Activated CD8-positive, alpha-beta T cell treated with anti-CD3 and anti-CD28 coated beads, Interleukin-2, amount 10 ng/mL, durations not matched to agents 7 days and 5 days (primary cell): ENCODE measurements around the gene CXCR5. TPM values are rescaled to one million over a fixed set of nuclear protein-coding genes. Genes with fewer than 3 reads are reported as not detected.

Experiments
- ATAC-seq: fragments of 150-1000 bp; cut with Tn5 transposase; one replicate; pipeline ENCODE4 v1.10.0; 2021; ENCODE audit warnings: moderate library complexity
- CTCF ChIA-PET: fragments of 350-600 bp; sonication (Branson Sonifier 250); formaldehyde crosslinking; loops from one replicate; lab custom pipeline; 2021; ENCODE audit warnings: antibody characterized with exemption; lab: Charles Lee
- POLR2A ChIA-PET: fragments of 350-600 bp; sonication (Branson Sonifier 250); formaldehyde crosslinking; loops from one replicate; lab custom pipeline; 2021; ENCODE audit warnings: antibody characterized with exemption; lab: Charles Lee
- DNase-seq: peaks from one replicate; pipeline ENCODE4 v3.0.0-alpha.2; 2020
- H3K27ac Mint-ChIP-seq: one replicate; pipeline ENCODE4 v1.8.0; 2021; ENCODE audit warnings: mild to moderate bottlenecking, mixed read lengths
- H3K27me3 Mint-ChIP-seq: one replicate; pipeline ENCODE4 v1.8.0; 2021; ENCODE audit warnings: low read depth, mixed read lengths
- H3K36me3 Mint-ChIP-seq: one replicate; pipeline ENCODE4 v1.8.0; 2021; ENCODE audit warnings: low read depth, mixed read lengths
- H3K4me1 Mint-ChIP-seq: one replicate; pipeline ENCODE4 v1.8.0; 2021; ENCODE audit warnings: low read depth, mixed read lengths
- H3K4me3 Mint-ChIP-seq: one replicate; pipeline ENCODE4 v1.8.0; 2021; ENCODE audit warnings: mild to moderate bottlenecking, mixed read lengths
- H3K9me3 Mint-ChIP-seq: one replicate; pipeline ENCODE4 v1.8.0; 2022; ENCODE audit warnings: mixed read lengths; ENCODE audit not compliant: insufficient read depth
- total RNA-seq, 2 experiments: library from RNA; stranded (reverse); gene quantifications; one replicate each; pipeline ENCODE4 v1.2.3, GENCODE V29; 2021

CXCR5 gene
- total RNA-seq, 2 experiments from 2014 or later, result 0.08 to 0.18 TPM

DNA sequence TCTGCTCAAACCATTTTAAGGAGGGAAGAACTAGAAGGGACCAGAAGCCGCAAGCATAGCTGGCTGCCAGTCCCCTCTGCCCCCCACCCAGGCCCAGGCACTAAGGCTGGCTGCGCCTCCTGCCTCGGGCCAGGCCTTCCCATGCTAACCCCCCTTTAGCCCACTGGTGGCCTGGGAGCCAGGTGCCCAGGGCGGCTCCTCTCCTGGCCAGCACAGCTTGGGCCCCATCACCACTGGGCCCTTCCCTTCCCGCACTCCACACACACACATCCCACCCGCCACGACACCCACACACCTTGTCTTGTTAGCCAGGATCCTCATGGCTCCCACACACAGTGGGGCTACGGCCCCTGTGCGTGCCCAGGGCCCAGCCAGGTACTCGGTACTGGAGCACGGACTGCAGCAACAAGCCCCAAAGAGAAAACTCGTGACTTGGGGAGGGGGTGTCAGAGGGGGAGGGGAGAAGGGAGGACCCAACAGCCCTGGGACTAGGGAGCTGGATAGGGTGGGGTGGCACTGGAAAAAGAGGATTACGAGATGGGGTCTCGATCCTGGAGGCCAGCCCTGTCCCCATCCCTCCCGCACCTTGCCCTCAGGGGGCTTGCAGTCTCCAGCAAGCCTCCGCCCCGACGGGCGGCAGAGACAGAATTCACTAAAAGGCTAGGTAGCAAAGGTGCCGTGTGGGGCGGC is 26.1 kb downstream of the CXCR5 start:
- CTCF ChIA-PET, result interaction anchor here (1.1 to 2.0 kb wide), 8 partner anchors 31 to 118 kb away, joined by 3 to 8 read pairs (median 3); partner anchors contain the start of genes CENATAC, DDX6 and UPK2
- Mint-ChIP-seq H3K27ac (peak overlapping the region; percentile 6), H3K4me1 (peaks cover 70% of the 10 kb centered on the region), H3K27me3 (no peaks in the 10 kb centered on the region), H3K36me3 (peaks cover 35% of the 10 kb centered on the region), H3K4me3 (no peak overlapping the region), H3K9me3 (no peaks in the 10 kb centered on the region)
- ATAC-seq, result no peak
- POLR2A ChIA-PET, result interaction anchor here (0.7 to 5.9 kb wide), 6 partner anchors 13 to 119 kb away, joined by 3 to 46 read pairs (median 10); partner anchors contain the start of genes BCL9L and DDX6
- no peak for DNase-seq

DNA sequence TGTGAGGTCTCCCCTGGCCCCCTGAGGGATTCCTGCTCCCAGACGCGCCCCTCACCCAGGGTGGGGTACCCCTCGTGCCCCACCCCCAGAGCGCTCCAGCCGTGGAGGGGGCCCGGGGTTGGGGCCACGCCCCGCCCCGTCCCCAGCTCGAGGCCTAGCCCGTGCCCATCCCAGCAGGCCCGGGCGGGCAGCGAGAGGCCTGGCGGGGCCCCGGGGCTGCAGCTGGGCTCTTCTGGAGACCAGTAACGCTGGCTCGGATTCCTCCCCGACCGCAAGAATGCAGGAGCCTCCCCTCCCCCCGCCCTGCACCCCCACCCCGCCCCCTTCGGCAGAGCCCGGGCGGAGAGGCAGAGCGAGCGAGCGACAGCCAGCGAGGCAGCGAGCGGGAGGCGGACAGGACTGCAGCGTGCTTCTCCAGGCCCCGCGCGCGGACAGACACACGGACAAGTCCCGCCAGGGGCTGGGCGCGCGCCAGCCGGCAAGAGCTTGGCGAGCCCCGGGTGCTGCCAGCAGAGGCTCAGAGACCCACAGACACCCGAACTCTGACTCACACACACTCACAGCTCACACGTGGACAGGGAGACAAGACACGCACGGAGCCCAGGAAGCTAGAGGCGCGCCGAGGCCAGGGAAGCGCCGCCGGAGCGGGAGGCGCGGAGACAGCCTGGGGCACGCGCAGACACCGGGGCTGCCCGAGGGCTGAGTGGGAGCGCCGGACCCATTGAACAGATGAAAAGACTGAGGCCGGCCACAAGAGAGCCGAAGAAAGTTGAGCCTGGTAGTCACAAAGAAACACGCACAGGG is 26.8 kb downstream of the CXCR5 start:
- Mint-ChIP-seq H3K27ac (peak overlapping the region; percentile 76), H3K4me3 (peak overlapping the region; percentile 72), H3K4me1 (peaks cover 77% of the 10 kb centered on the region), H3K36me3 (peaks cover 32% of the 10 kb centered on the region), H3K27me3 (no peaks in the 10 kb centered on the region), H3K9me3 (no peaks in the 10 kb centered on the region)
- ATAC-seq, result no peak
- no peak for DNase-seq
- ChIA-PET POLR2A (interaction anchor here (0.6 to 5.9 kb wide), 8 partner anchors 12 to 1049 kb away, joined by 3 to 46 read pairs (median 6); partner anchors contain the start of gene DDX6), CTCF (interaction anchor here (1.1 kb wide), 3 partner anchors 46 to 122 kb away, joined by 3 to 5 read pairs (median 3); partner anchors contain the start of genes CENATAC and UPK2)

DNA sequence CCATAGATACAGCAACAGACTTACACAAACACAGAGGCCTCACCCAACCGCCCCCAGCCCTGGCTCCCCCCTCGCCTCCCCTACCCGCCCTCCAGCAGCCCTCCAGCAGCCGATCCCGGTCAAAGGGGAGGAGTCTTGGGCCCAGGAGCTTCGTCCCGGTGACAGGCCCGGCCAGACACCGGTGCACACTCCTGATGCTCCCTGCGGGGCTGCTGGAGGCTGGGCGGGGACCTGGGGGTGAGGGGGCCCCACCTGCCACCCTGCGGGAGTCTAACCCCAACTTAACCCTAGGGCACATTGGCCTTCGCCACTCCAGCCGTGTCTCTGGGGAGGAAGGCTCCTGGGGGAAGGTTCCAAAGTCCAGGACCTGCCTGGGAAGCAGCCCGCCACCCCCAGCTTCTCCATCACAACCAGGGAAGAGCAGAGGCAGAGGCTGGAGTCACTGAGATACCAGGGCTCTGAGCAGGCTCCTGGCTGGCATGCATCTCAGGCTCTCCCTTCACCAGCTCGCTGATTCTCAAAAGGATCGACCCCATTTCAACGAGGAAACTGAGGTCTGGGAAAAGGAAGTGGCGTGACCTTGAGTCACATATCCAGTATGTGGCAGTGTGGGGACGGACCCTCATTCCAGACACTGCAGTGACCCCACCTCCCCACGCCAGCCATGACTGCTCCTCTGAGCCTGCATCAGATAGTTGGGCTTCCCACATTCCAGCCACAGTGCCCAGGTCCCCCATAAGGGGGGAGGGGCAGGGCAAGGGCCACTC is 27.6 kb downstream of the CXCR5 start:
- ChIA-PET POLR2A (interaction anchor here (0.8 to 6.4 kb wide), 8 partner anchors 7 to 121 kb away, joined by 3 to 104 read pairs (median 6); partner anchors contain the start of genes BCL9L and DDX6), CTCF (interaction anchor here (1.1 to 3.2 kb wide), 4 partner anchors 29 to 123 kb away, joined by 3 to 10 read pairs (median 4); partner anchors contain the start of genes CENATAC and UPK2)
- Mint-ChIP-seq H3K36me3 (peaks cover 31% of the 10 kb centered on the region), H3K27ac (peak overlapping the region; percentile 95), H3K27me3 (no peaks in the 10 kb centered on the region), H3K4me1 (peaks cover 85% of the 10 kb centered on the region), H3K9me3 (no peaks in the 10 kb centered on the region), H3K4me3 (peak overlapping the region; percentile 72)
- no peak for DNase-seq
- ATAC-seq, result no peak

GRCh38 chr11:118911880-118912741 is 28.4 kb downstream of the CXCR5 start:
- Mint-ChIP-seq H3K36me3 (peaks cover 29% of the 10 kb centered on the region), H3K27me3 (no peaks in the 10 kb centered on the region), H3K4me3 (peak overlapping the region; percentile 68), H3K4me1 (peaks cover 85% of the 10 kb centered on the region), H3K27ac (peak overlapping the region; percentile 95), H3K9me3 (no peaks in the 10 kb centered on the region)
- POLR2A ChIA-PET, result interaction anchor here (0.8 to 6.4 kb wide), 8 partner anchors 8 to 122 kb away, joined by 3 to 104 read pairs (median 8); partner anchors contain the start of genes BCL9L and DDX6
- peak; percentile 20 for ATAC-seq
- CTCF ChIA-PET, result interaction anchor here (1.1 to 3.2 kb wide), 7 partner anchors 17 to 224 kb away, joined by 3 to 10 read pairs (median 6); no protein-coding TSS in a partner anchor
- DNase-seq, result peak; percentile 73

- ChIA-PET CTCF (interaction anchor here (1.0 to 3.2 kb wide), 7 partner anchors 17 to 225 kb away, joined by 3 to 10 read pairs (median 6); no protein-coding TSS in a partner anchor), POLR2A (interaction anchor here (0.6 to 6.4 kb wide), 10 partner anchors 11 to 123 kb away, joined by 3 to 104 read pairs (median 6); partner anchors contain the start of genes BCL9L, CENATAC and DDX6)
- H3K9me3 Mint-ChIP-seq, result no peaks in the 10 kb centered on the region
- H3K36me3 Mint-ChIP-seq, result peaks cover 33% of the 10 kb centered on the region
- DNase-seq (peak; percentile 58), ATAC-seq (no peak)
- peak overlapping the region; percentile 95 for H3K27ac Mint-ChIP-seq
- H3K27me3 Mint-ChIP-seq, result no peaks in the 10 kb centered on the region
- peak overlapping the region; percentile 68 for H3K4me3 Mint-ChIP-seq
- peaks cover 85% of the 10 kb centered on the region for H3K4me1 Mint-ChIP-seq
These were observed 29.2 kb downstream of the CXCR5 start for GRCh38 chr11:118912742-118913410.

GRCh38 chr11:118913411-118914125 is 29.9 kb downstream of the CXCR5 start:
- DNase-seq (no peak), ATAC-seq (peak; percentile 3)
- ChIA-PET POLR2A (interaction anchor here (0.6 to 6.4 kb wide), 8 partner anchors 11 to 123 kb away, joined by 3 to 104 read pairs (median 13); partner anchors contain the start of genes BCL9L, CENATAC and DDX6), CTCF (interaction anchor here (0.5 to 3.2 kb wide), 8 partner anchors 18 to 226 kb away, joined by 3 to 10 read pairs (median 4); no protein-coding TSS in a partner anchor)
- Mint-ChIP-seq H3K4me3 (peak overlapping the region; percentile 68), H3K36me3 (peaks cover 33% of the 10 kb centered on the region), H3K27me3 (no peaks in the 10 kb centered on the region), H3K9me3 (no peaks in the 10 kb centered on the region), H3K4me1 (peaks cover 84% of the 10 kb centered on the region), H3K27ac (peak overlapping the region; percentile 96)

DNA sequence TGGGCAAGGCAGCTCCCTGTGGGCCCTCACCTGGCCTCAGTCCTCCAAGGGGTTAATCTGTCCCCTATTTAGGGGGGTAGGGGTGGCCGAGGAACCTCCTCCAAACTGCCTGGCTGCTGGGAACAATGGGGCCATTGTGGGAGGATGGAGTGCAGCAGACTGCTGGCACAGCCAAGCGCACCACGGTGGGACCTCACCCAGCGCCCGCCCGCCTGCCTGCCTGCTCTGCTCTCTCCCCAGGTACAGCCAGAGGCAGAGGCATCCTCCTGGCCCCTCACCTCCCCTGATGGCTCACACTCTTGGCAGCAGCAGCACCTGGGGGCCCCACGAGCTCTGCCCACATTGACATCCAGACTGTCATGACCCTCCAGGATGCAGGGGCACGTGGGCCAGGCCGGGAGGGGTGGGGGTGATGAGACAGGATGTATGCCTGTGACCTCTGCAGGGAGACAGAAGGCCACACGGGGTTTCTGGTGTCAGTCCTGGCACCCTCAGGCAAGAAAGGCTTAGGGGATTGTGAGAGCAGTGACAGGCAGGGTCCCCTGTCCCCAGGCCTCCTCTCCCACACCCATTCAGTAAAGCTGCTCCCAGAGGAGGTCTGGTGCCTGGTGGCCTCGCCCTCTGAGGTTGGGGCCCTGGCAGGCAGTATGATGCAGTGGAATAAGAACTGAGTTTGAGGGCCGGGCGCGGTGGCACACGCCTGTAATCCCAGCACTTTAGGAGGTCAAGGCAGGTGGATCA is 30.7 kb downstream of the CXCR5 start:
- ChIA-PET POLR2A (interaction anchor here (1.0 to 6.4 kb wide), 8 partner anchors 10 to 124 kb away, joined by 3 to 104 read pairs (median 13); partner anchors contain the start of genes BCL9L and DDX6), CTCF (interaction anchor here (0.5 to 3.2 kb wide), 6 partner anchors 19 to 83 kb away, joined by 3 to 10 read pairs (median 4); partner anchors contain the start of gene CENATAC)
- DNase-seq, result peak; percentile 89
- Mint-ChIP-seq H3K36me3 (peaks cover 29% of the 10 kb centered on the region), H3K9me3 (no peaks in the 10 kb centered on the region), H3K4me3 (peak overlapping the region; percentile 56), H3K27ac (peak overlapping the region; percentile 96), H3K4me1 (peaks cover 86% of the 10 kb centered on the region), H3K27me3 (no peaks in the 10 kb centered on the region)
- peak; percentile 40 for ATAC-seq

GRCh38 chr11:118914987-118915386 is 31.3 kb downstream of the CXCR5 start:
- Mint-ChIP-seq H3K9me3 (no peaks in the 10 kb centered on the region), H3K27me3 (no peaks in the 10 kb centered on the region)
- no peak for DNase-seq

More at GRCh38 chr11:118914987-118915386, 31.3 kb downstream of the CXCR5 start:
- ChIA-PET CTCF (interaction anchor here (0.5 to 1.4 kb wide), 3 partner anchors 9 to 83 kb away, joined by 3 read pairs; partner anchors contain the start of gene CENATAC), POLR2A (interaction anchor here (1.0 to 6.4 kb wide), 6 partner anchors 9 to 124 kb away, joined by 3 to 104 read pairs (median 8); partner anchors contain the start of genes BCL9L and DDX6)
- ATAC-seq, result no peak
- Mint-ChIP-seq H3K4me3 (peak overlapping the region; percentile 56), H3K36me3 (peaks cover 34% of the 10 kb centered on the region), H3K4me1 (peaks cover 88% of the 10 kb centered on the region), H3K27ac (peak overlapping the region; percentile 96)
